HG03060 (cell line): Measurements from ENCODE around the gene EFCAB14.
"Not testable (repeated sequence)": the region's sequence is repeated elsewhere in the genome, so short reads cannot be mapped to it uniquely, and the experiment has no call there.

Experiments
- ATAC-seq: cut with Tn5 transposase; IDR thresholded peaks from one replicate; pipeline ENCODE4 v1.9.1; 2021; ENCODE audit warnings: low read depth, moderate number of reproducible peaks; ENCODE audit not compliant: unreplicated experiment

Gene EFCAB14

DNA sequence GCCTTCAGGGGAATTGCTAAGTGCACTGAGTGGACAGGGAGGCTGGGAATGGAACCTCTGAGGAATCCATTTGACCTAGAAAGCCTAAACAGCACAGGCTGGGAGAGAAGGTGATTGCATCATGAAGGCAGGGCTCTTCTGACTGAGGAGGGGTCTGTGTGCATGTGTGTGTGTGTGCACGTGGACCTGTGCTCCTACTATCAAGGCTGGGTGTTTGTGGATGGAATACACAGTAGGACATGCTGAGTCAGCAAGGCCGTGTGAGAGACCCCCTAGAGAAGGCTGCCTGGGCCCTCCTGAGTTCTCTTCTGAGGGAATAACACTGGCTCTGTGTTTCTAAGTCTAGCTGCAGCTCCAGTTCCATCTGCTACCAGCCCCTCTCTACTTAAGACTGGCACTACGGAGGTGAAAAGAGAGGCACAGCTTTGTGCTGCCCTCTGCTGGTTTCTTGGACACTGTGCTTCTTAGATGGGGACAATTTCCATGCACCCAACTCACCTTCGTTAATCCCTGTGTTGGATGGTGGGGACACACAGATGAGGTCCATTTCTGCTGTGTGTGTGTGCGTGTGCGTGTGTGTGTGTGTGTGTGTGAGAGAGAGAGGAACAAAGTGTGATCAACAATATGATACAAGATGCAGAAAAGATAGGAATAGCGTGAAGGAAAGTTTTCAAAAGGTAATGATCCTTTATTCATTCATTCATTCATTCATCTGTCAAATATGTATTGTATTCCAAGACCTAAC, 6.2 kb upstream of the EFCAB14 start:
- ATAC-seq = no peak

DNA sequence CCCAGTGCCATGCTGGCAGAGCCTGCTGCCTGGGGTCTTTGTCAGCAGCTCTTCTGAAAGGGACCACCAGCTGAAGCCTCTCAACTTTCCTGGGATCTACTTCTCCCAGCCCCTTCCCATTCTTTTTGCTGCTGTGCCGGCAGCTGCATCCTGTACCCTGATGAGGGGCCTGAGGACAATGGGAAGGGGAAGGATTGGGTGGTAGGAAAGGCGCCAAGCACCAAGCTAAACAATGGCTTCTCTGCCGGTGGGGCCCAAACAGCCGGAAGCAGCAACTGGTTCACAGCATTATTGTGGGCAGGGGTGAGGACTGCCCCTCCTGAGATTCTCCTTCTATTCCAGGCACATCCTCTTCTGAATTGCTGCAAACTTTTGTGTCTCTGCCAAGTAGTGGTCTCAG, 5.0 kb upstream of the EFCAB14 start:
- no peak for ATAC-seq

DNA sequence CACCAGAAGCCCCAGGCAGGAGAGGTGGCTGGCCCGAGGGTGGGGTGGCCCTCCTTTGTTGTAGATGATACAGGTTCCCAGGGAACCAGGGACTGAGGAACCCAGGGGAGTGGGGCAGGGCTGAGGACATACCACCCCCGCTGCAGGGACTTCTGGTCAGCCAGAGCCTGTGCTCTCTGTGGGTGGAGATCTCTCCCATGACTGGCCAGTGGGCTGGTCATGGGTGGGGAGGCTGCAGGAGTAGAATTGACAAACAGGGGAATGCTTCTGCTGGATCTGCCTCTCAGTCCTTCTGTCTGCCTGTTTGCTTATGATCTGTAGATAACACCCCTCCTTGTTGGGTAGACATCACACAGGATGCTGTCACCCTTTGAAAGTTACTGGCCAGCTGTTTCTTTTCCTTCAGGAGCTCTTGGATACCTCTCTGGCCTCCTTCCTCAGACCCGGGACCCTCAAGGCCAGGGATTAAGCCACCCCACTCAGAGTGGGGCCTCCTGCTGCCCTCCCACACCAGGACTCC, 2.8 kb upstream of the EFCAB14 start:
- no peak for ATAC-seq

DNA sequence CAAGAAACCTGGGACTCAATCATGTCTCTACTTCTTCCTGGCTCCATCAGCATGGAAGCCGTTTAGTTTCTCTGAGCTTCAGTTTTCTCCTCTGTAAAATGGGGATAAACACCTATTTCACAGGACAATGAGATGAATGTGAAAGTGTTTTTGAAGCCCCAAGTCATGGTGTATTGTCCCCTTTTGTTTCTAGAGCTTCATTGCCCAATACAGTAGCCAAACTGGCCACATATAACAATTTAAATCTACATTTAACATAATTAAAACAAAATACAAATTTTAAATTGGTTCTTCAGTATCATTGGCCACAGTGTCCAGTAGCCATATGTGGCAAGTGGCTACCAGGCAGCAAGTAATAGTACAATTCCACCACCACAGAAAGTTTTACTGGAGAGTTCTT, 2.3 kb upstream of the EFCAB14 start:
- no peak for ATAC-seq

DNA sequence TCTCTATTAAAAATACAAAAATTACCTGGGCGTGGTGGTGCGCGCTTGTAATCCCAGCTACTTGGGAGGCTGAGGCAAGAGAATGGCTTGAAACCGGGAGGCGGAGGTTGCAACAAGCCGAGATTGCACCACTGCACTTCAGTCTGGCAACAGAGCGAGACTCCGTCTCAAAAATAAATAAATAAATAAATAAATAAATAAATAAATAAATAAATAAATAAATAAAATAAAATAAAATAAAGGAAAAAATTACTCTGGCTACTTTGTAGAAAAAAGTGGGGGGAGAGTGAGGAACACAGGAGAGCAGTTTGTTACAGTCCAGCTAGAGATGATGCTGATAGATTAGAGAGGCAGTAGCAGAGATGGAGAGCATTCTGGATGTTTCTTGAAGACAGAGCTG, 1.4 kb upstream of the EFCAB14 start:
- not testable (repeated sequence) for ATAC-seq

DNA sequence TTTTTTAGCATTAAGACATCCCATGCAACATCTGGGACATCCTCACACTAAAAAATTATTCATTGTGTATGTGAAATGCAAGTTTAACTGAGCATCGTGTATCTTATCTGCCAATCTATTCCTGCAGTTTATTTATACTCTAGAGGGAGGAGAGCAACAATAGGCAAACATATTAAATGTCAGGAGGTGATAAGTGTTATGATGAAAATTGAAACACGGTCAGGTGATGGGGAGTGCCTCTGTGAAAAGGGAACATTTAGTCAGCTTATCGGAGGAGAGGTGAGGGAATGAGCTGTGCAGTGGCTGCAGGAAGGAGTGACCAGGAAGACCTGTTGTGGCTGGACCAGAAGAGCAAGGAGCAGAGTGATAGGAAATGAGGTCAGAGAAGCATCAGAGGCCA, 775 bp upstream of the EFCAB14 start:
- no peak for ATAC-seq

DNA sequence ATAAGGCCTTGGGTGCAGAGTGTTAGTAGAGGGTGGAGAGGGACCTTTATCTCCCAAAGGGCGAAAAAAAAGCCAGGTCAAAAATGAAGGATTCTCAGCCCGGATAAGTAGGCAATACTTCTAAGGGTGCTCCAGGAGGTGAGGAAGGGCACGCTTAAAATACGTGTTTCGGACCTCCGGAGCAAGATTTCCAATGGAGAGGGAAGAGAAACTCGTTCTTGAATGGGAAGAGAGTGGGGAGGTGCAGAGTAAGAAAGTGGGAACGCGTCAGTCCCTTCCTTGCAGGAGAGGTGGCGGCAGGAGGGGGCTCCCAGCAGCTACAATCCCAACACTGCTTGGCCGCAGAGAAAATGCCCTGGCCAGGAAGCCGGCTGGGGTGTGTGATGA, 581 bp downstream of the EFCAB14 start:
- ATAC-seq = no peak

DNA sequence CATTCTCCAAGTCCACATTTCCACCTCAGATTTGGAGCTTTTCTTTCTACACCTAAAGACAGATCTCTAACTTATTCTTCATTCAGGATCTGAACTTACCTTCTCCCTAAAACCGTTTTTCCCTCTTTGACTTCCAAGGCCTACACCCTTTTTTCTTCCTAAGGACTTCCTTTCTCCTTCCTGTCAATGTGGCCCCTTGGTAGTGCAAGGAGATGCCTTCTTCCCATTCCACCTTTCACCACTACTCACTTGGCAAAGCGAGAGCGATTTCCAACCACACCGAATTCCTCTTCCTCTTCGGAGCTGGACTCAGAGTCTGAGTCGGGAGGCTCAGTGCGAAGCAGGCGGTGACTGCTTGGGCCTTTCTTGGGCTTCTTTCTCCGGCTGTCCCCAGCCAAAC, 1.3 kb downstream of the EFCAB14 start:
- ATAC-seq = no peak

DNA sequence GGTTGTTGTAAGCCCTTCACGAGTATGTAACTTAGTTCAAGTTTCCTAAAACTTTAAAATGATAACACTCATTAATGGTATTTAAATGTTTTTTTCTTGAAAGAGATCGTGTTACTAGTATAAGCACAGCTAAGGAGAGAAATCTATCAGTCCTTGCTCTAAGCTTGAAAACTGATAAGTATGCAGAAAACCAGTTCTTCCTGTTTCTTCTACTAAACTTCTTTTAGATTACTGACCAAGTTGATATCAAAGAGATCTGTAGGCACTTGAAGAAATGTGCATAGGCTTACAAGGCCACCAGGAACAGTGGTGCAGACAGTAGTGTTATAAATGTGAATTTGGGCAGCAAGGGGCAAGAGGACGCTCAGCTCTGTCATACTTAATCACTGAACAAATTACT, 3.9 kb downstream of the EFCAB14 start:
- ATAC-seq = no peak

DNA sequence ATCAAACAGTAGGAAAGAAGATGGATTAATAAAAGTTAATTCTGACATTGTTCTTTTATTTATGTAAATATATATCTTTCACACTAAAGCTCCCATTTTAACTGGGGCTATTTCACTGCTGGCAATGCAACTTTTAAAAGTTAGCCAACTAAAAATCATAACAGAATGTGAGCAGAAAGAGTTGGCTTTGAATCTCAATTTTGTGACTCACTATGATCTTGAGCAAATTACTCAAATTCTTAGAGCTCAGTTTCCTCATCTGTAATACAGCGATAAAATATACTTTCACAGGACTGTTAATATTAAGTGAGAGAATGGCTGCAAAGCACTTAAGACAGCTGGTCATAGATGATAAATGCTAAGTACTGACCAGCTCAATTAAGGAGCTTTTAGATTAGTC, 10.8 kb downstream of the EFCAB14 start:
- no peak for ATAC-seq

DNA sequence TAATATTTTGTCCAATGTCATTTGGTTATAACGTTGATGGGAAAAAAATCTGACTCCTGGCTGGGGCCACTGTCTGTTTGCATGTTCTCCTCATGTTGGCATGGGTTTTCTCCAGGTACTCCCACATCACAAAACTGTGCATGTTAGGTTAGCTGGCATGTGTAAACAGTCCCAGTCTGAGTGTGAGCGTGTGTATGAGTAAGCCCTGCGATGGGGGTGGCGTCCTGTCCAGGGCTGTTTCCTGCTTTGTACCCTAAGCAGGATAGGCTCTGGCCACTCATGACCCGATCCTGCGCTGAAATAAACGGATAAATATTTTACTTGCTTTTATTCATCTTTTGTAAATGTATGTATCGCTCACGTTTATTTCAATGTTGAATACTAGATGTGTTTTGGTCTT, 13.5 kb downstream of the EFCAB14 start:
- no peak for ATAC-seq

DNA sequence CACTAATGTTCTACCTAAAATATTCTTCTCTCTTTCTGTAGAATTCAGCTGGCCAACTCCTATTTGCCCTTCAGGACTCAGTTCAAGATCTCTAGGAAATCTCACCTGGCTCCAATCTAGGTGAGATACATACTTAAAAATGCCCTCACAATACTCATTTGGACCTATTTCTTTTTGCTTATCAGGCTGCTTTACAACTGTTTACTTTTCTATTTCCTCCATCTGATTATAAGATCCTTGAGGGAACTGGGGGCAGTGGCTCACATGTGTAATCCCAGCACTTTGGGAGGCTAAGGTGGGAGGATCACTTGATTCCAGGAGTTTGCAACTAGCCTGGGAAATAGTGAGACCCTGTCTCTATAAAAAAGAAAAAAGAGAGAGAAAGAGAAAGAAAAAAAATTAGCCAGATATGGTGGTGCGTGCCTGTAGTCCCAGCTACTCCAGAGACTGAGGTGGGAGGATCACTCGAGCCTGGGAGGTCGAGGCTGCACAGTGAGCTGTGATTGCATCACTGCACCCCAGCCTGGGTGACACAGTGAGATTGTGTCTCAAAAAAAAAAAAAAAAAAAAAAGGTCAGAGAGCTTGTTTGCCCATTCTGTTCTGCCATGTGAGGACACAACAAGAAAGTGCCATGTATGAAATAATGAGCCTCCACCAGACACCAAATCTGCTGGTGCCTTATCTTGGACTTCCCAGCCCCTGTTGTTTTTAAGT, 14.8 kb downstream of the EFCAB14 start:
- ATAC-seq = no peak

DNA sequence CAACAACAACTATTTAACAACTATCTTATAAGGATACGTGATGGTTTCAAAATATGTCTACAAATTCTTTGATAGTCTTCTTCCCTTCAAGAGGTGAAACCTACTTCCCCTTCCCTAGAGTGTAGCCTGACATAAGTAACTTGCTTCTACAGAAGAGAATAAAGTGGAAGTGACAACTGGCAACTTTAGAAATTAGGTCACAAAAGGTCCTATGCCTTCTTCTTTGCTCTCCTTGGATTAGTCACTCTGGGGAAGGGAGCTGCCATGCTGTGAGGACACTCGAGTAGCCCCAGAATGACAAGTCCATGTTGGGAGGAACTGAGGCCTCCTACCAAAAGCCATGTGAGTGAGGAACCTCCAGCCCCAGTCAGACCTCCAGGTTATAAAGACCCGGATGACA, 19.2 kb downstream of the EFCAB14 start:
- no peak for ATAC-seq

DNA sequence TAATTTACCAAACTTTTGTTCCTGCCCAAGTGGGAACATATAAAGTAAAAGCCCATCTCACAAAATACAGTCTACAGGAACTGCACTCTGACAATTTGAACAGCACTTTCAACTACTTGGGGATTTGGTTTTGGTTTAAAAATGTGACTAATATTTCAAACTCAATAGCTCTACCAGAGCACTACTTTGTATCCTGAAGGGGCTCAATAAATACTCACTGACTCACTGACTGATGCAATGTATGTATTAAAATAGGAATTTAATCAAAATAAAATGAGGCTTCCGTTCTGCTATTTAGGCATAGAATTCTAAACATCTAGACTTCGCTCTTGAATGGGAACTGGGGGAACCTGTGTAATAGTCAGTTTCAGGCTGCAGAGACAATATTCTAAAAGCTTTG, 21.9 kb downstream of the EFCAB14 start:
- ATAC-seq = no peak

DNA sequence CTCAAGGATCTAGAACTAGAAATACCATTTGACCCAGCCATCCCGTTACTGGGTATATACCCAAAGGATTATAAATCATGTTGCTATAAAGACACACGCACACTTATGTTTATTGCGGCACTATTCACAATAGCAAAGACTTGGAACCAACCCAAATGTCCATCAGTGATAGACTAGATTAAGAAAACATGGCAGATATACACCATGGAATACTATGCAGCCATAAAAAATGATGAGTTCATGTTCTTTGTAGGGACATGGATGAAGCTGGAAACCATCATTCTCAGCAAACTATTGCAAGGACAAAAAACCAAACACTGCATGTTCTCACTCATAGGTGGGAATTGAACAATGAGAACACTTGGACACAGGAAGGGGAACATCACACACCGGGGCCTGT, 24.2 kb downstream of the EFCAB14 start:
- not testable (repeated sequence) for ATAC-seq

DNA sequence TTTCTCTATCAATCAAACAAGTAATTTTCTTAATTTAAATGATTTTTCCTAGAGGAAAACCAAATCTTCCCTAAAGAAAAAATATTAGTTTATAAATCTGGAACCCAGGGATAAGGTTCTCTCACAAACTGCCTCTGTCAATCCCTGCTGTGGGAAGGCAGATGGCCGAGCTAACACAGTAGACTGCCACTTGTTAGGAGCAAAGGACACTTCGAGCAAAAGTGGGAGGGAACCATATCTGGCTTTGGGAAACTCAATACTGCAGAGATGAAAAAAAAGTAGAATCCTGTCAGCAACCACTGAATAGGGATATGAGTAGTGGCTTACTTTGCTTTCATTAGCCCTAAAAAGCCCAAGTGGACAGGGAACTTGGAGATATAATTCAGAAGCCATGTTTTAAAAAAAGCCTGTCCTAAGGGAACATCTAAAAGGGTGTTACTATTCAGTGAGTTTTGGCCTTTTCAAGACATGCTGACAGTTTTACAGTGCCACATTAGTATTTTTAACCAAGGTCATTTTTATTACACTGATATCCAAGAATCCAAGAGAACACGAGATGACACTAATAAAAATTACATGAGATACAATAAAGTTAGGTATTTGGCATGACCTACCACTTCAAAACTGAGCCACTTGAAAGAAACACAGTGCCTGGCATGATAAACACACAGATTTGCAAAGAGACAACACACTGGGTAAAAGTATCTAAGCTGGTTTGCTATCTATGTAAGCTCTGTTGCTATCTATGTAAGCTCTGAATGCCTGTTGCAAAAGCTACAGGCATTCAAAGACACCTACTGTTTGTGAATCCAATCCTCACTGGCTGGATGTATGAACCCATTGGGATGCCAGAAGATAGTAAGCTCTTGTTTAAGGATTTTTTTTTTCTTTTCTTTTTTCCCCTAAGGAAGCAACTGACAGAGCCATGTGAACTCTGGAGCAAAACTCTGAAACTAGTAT, 25.8 kb downstream of the EFCAB14 start:
- ATAC-seq = no peak

DNA sequence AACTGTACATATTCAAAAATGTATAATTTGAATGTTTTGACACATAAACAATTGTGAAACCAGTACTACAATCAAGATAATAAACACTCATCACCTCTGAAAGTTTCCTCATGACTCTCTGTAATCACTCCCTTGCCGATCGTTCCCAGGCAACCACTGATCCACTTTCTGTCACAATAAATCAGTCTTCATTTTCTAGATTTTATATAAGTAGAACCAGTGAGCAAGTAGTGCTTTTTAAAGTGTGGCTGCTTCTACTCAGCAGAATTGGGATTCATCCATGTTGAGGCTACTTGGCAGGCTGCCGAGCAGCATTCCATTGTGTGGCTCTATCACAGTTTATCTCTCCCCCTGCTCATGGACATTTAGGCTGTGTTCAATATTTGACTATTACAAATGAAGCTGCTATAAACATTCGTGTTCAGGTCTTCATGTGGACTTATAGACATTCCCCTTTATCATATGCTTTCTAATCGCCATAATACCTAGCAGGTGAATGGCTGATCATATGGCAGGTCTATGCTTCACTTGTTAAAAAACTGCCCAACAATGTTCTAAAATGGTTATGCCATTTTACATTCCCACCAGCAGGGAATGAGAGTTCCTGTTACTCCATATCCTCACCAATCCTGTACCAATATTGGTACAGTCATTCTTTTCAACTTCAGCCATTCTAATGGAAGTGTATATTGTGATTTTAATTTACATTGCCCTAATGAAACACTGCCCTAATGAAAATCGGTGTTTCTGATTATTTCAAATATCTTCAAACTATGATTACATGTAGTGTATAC, 26.7 kb downstream of the EFCAB14 start:
- ATAC-seq = no peak

DNA sequence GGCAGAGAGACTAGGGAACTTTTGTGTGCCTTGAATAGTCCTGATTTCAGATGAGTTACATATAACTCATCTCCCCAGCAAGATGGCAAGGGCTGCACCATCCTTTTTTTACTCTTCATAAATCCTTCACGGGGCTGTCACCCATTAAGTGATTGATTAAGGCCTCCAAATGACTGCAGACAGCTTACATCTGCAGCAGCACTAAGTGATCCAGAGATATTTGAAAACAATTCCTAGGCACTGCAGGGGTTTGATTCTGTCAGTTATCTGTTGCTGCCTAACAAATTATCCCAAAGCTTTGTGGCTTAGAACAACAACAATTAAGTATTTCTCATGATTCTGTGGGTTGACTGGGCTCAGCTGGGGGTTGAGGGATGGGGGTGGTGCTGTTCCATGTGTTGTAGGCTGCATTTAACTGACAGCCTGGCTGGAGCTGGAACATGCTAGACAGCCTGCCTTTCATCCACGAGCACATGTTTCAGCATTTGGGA, 27.9 kb downstream of the EFCAB14 start:
- no peak for ATAC-seq

DNA sequence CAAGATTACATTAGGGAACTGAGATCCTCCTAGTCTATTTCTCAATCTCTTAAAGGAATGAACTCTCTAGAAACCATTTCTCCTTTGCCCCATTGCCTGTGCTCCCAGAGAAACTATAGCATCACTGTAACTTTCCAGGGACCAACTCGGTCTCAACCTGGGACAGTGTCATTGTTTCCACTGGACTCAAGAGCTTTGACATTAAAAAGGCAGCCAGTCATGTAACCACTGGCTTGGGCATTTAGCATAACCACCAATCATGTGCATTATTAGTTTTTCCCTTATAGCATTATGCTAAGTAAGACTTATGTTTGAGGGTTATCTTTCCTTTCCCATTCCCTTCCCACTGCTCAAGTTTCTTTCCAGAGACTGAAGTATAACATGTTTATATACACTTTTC, 29.0 kb downstream of the EFCAB14 start:
- no peak for ATAC-seq

DNA sequence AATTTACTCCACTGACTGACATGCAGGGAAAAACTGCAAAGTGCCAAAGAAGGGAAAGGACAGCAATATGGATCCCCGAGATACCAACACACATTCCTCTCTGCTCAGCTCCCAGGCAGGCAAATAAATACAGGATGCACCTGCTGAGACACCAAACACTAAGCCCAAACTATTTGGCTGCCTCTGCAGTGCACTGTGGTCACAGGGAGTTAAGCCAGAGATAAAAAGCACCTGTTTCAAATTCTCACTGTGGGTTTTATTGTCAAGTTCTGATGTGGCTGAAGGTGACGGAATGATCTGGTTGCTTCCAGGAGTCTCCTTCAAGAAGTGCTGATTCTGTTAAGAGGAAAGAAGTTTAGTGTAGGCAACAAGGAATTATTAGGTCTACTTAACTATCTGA, 29.6 kb downstream of the EFCAB14 start:
- ATAC-seq = no peak
